ENCODE results near the gene CADM4. TPM values are rescaled to one million over a fixed set of nuclear protein-coding genes. Genes with fewer than 3 reads are reported as not detected.

Gene CADM4
- total and polyA plus RNA-seq, 9 of the 15 experiments (the other 6 are each of a cell fraction or from before 2014, with no cell fraction given), result 0.03 to 4.6 (median 1.3) TPM

DNA sequence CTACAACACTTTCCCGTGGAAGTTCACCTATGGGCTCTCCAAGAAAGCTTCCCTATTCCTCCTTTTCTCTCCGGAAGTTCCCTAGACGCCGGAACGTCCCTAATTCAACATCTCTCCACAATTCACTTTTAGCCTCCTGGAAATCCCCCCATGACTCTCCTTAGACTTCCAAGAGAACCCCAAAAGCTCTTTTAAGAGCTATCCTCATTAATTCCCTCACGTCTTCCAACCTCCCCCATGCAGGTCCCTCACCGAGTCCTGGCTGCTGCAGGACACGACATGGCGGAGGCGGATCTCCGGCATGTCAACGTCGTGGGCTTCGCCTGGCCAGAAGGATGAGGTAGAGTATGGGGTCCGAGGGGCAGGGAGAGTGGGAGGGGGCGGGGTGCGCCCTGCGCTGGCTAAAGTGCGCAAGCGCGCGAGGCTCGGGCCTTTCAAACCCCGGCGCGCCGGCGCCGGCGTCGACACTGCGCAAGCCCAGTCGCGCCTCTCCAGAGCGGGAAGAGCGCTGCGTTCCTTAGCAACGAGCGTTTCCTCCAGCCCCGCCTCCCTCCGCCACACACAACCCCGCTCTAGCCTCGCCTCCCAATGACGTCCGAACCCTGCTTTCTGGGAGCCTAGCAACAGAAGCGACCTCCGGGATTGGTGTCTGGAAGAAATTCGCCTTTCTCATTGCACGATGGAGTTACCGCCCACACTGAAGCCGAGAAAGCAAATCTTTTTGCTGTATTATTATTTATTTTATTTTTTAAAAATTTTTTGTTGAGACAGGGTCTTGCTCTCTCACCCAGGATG is 64.3 kb downstream of the CADM4 start, which contains the start of the genes PINLYP and XRCC1:
PINLYP (plus strand) TSS at position 646 of the 795 bp plus-strand sequence. CDS start 1,391 bp downstream, outside the sequence.
XRCC1 (minus strand) TSS at position 372 of the 795 bp plus-strand sequence; CDS start at position 303, 69 bp downstream.
- Histone ChIP-seq H3K27ac (ENCODE audit: extremely low read depth, low read depth, low read length) (peak within 1 kb of the TSS; percentile 83), H3K4me1 (replicated peaks in 1 of 2; ENCODE audit: control insufficient read depth in 2 of 2, insufficient read depth in 2 of 2, low read length in 2 of 2) (peaks cover 5 to 16% of the 10 kb centered on the region in 2 experiments; a peak in 3 of 5 replicates), H2AFZ (ENCODE audit: low read depth, low read length) (peak within 1 kb of the TSS; percentile 97), H3K79me2 (ENCODE audit: control insufficient read depth, insufficient read depth, low read length) (peaks cover 12% of the 10 kb centered on the region), H3K9me3 (replicated peaks; ENCODE audit: control insufficient read depth, insufficient read depth, low read depth, low read length) (no peaks in the 10 kb centered on the region), H3K4me2 (ENCODE audit: insufficient read depth, low read length) (peak within 1 kb of the TSS; percentile 97), H3K4me3 (peak within 1 kb of the TSS; percentile 91), H3K9me1 (ENCODE audit: control insufficient read depth, insufficient read depth, low read length) (no peaks in the 10 kb centered on the region), H4K20me1 (replicated peaks; ENCODE audit: control insufficient read depth, insufficient read depth, low read length) (no peaks in the 10 kb centered on the region), H3K9ac (ENCODE audit: insufficient read depth in 1 of 2, low read depth in 2 of 2, low read length in 2 of 2) (peak within 1 kb of the TSS; percentile 92 to 93), H3K36me3 (ENCODE audit: control insufficient read depth, insufficient read depth, low read length) (peaks cover 8% of the 10 kb centered on the region; the same call in 2 of the 3 replicates), H3K27me3 (ENCODE audit: control insufficient read depth in 2 of 2, insufficient read depth in 2 of 2, low read length in 2 of 2) (no peaks in the 10 kb centered on the region; a peak in 1 of 5 replicates)
- DNase-seq (ENCODE audit: extremely low read depth in 1 of 4, low spot score in 3 of 4) (peak; percentile 96 to 99 (median 96)), ATAC-seq (peak; percentile 99), FAIRE-seq (peak; percentile 98)
- WGBS (ENCODE audit: insufficient coverage, low coverage, missing lambda C conversion rate), result under 1% methylated on average over 45 of the region's 51 CpGs
- in situ Hi-C loops (cut with MboI) (no loop called here), intact Hi-C loops (cut with micrococcal nuclease) (loop anchor here (1.0 kb wide), 1 partner anchor 21 kb away; the partner anchor contains the start of genes IRGQ and ZNF576)
- POLR2A ChIA-PET, result interaction anchor here (0.7 to 2.0 kb wide), 6 partner anchors 9 to 42 kb away, joined by 3 to 7 read pairs (median 4); partner anchors contain the start of genes IRGQ and ZNF576
- CTCF ChIA-PET (ENCODE audit: low intra/inter-chr PET ratio), result interaction anchor here (0.6 kb wide), 1 partner anchor 143 kb away, joined by 3 read pairs; no protein-coding TSS in a partner anchor
- BruUV-seq (replicated peaks), result no TSS peak
- TF ChIP-seq, protein P1, sequence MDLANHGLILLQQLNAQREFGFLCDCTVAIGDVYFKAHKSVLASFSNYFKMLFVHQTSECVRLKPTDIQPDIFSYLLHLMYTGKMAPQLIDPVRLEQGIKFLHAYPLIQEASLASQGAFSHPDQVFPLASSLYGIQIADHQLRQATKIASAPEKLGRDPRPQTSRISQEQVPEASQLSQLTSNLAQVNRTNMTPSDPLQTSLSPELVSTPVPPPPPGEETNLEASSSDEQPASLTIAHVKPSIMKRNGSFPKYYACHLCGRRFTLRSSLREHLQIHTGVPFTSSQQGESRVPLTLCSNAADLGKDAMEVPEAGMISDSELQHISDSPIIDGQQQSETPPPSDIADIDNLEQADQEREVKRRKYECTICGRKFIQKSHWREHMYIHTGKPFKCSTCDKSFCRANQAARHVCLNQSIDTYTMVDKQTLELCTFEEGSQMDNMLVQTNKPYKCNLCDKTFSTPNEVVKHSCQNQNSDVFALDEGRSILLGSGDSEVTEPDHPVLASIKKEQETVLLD (IDR thresholded peaks at IDR 0.05), result peak; percentile 91
- no peak for TF ChIP-seq SRF (CRISPR knock-in tag; IDR thresholded peaks at IDR 0.05)
- peak; percentile 56; the same call in 1 of the 2 replicates for TF ChIP-seq ATF1 (CRISPR knock-in tag; IDR thresholded peaks at IDR 0.05)
- peak; percentile 94 for TF ChIP-seq ATF1 (tag; IDR thresholded peaks at IDR 0.05)
- TF ChIP-seq ZNF197 (CRISPR knock-in tag; IDR thresholded peaks at IDR 0.05; ENCODE audit: low read depth), result no peak
- TF ChIP-seq ELF4 (CRISPR knock-in tag; IDR thresholded peaks at IDR 0.05), result no peak
- TF ChIP-seq, protein P2, sequence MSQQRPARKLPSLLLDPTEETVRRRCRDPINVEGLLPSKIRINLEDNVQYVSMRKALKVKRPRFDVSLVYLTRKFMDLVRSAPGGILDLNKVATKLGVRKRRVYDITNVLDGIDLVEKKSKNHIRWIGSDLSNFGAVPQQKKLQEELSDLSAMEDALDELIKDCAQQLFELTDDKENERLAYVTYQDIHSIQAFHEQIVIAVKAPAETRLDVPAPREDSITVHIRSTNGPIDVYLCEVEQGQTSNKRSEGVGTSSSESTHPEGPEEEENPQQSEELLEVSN (IDR thresholded peaks at IDR 0.05; ENCODE audit: borderline replicate concordance in 1 of 2, extremely low read depth in 1 of 2, insufficient read depth in 1 of 2, insufficient read length in 1 of 2, low read depth in 1 of 2, low read length in 1 of 2, poor library complexity in 1 of 2, severe bottlenecking in 1 of 2), result peak; percentile 75 to 80
- peak; percentile 25; the same call in 1 of the 2 replicates for TF ChIP-seq SMAD4 (CRISPR knock-in tag; conservative IDR thresholded peaks at IDR 0.05)
- TF ChIP-seq, protein P3, sequence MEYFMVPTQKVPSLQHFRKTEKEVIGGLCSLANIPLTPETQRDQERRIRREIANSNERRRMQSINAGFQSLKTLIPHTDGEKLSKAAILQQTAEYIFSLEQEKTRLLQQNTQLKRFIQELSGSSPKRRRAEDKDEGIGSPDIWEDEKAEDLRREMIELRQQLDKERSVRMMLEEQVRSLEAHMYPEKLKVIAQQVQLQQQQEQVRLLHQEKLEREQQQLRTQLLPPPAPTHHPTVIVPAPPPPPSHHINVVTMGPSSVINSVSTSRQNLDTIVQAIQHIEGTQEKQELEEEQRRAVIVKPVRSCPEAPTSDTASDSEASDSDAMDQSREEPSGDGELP (CRISPR knock-in tag; IDR thresholded peaks at IDR 0.05; ENCODE audit: borderline replicate concordance), result peak; percentile 41; the same call in 1 of the 2 replicates
- TF ChIP-seq POLR2G (IDR thresholded peaks at IDR 0.05; ENCODE audit: low read depth, low read length), result peak; percentile 76
- TF ChIP-seq EP400 (IDR thresholded peaks at IDR 0.05), result peak; percentile 41; the same call in 1 of the 2 replicates
- 0 out of 2 replicates have a peak, but pooled peaks have one; percentile 23 for TF ChIP-seq DMBX1 (CRISPR knock-in tag; IDR thresholded peaks at IDR 0.05; ENCODE audit: borderline replicate concordance)
- TF ChIP-seq GABPB1 (CRISPR knock-in tag; IDR thresholded peaks at IDR 0.05), result peak; percentile 51
- no peak for TF ChIP-seq STAT5B (CRISPR knock-in tag; IDR thresholded peaks at IDR 0.05)
- no peak for TF ChIP-seq ETV6 (IDR thresholded peaks at IDR 0.05; ENCODE audit: borderline replicate concordance in 1 of 2, low read depth in 2 of 2, low read length in 1 of 2)
- TF ChIP-seq ETV6 (CRISPR knock-in tag; IDR thresholded peaks at IDR 0.05; ENCODE audit: borderline replicate concordance), result no peak
- no peak for TF ChIP-seq ZNF121 (CRISPR knock-in tag; conservative IDR thresholded peaks at IDR 0.05)
- no peak for TF ChIP-seq SP1 (CRISPR knock-in tag; IDR thresholded peaks at IDR 0.05)
